ENCODE measurements around the gene GPR78.
"Not testable (repeated sequence)": the region's sequence is repeated elsewhere in the genome, so short reads cannot be mapped to it uniquely, and the experiment has no call there.

GPR78 gene

GRCh38 chr4:8631896-8632295 is 51.7 kb downstream of the GPR78 start:
- H3K4me3 ChIP-seq, H3K27ac ChIP-seq: not testable (repeated sequence)

- H3K27ac ChIP-seq, H3K4me3 ChIP-seq: not testable (repeated sequence)
These were observed 54.6 kb downstream of the GPR78 start for GRCh38 chr4:8634773-8635172.

GRCh38 chr4:8635897-8636554 is 55.8 kb downstream of the GPR78 start:
- H3K4me3 ChIP-seq, H3K27ac ChIP-seq: not testable (repeated sequence)

Data from skin epidermis (tissue), 12 donors.